Lower leg skin (tissue), 4 donors: ENCODE measurements around the gene CDC42. TPM values are rescaled to one million over a fixed set of nuclear protein-coding genes. Genes with fewer than 3 reads are reported as not detected.

Source experiments
- DNase-seq, 2 donors: peaks; one replicate each; pipeline ENCODE4 v3.0.0-alpha.2; 2019; ENCODE audit warnings: low spot score in 2 of 2
- H3K4me3 ChIP-seq: fragments of 200-600 bp; sonication (generic); 2 replicates; pipeline ENCODE4 v1.5.1; 2017; ENCODE audit warnings: mild to moderate bottlenecking, low read depth; ENCODE audit not compliant: poor library complexity, severe bottlenecking
- CTCF ChIP-seq, 3 donors: fragments of 450-650 bp; IDR thresholded peaks; one replicate each; pipeline ENCODE4 v1.5.1; 2016; ENCODE audit warnings: antibody characterized with exemption in 3 of 3, mild to moderate bottlenecking in 3 of 3, moderate library complexity in 2 of 3
- POLR2A ChIP-seq, 2 donors: fragments of 450-650 bp; IDR thresholded peaks; one replicate each; pipeline ENCODE4 v1.6.1; 2016 to 2017; ENCODE audit warnings: antibody characterized with exemption in 2 of 2, mild to moderate bottlenecking in 1 of 2, moderate library complexity in 1 of 2
- WGBS, 2 donors: methylation state at CpG; one replicate each; pipeline ENCODE4 v1.1.5; 2018; 5-methylcytosine and 5-hydroxymethylcytosine counted together
- intact Hi-C: fragments of 100-400 bp; cut with DNase I; formaldehyde crosslinking; loops from one replicate; pipeline ENCODE4 v1.15.0; 2023; ENCODE audit warnings: low total_unique reads
- total RNA-seq, 4 donors: library from RNA; depleted of rRNA; stranded (reverse); fragments of >200 nt; gene quantifications; one replicate each; pipeline ENCODE4 v1.1.0, GENCODE V29; 2016

The CDC42 gene
- total RNA-seq, 4 donors from 2014 or later = 162 to 226 (median 203) TPM

DNA sequence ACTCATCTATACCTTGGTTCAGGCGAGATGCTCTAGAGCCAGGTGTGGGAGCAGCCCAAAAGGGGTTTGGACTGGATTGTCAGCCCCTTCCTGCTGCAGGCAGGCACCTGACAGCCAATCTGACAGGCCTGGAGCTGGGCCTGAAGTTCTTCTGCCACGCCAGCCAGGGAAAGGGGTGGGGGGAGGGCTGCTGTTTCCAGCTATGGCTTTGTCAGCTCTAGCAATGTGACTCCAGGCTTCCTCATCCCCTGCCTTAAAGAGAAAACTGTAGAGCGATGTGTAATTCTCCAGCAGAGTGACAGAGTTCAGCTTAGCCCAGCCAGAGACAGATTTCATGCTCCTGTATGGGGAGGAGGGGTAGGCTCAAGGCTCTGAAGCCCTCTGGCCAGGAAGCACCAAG is 60.0 kb downstream of the CDC42 start:
- WGBS, 2 donors = 73 to 80% methylated on average over 3 of the region's 3 CpGs
- no peak overlapping the region for H3K4me3 ChIP-seq
- intact Hi-C loops = no loop called here
- no peak for TF ChIP-seq CTCF (IDR thresholded peaks at IDR 0.05)
- no peak for TF ChIP-seq POLR2A (IDR thresholded peaks at IDR 0.05)
- DNase-seq = no peak

DNA sequence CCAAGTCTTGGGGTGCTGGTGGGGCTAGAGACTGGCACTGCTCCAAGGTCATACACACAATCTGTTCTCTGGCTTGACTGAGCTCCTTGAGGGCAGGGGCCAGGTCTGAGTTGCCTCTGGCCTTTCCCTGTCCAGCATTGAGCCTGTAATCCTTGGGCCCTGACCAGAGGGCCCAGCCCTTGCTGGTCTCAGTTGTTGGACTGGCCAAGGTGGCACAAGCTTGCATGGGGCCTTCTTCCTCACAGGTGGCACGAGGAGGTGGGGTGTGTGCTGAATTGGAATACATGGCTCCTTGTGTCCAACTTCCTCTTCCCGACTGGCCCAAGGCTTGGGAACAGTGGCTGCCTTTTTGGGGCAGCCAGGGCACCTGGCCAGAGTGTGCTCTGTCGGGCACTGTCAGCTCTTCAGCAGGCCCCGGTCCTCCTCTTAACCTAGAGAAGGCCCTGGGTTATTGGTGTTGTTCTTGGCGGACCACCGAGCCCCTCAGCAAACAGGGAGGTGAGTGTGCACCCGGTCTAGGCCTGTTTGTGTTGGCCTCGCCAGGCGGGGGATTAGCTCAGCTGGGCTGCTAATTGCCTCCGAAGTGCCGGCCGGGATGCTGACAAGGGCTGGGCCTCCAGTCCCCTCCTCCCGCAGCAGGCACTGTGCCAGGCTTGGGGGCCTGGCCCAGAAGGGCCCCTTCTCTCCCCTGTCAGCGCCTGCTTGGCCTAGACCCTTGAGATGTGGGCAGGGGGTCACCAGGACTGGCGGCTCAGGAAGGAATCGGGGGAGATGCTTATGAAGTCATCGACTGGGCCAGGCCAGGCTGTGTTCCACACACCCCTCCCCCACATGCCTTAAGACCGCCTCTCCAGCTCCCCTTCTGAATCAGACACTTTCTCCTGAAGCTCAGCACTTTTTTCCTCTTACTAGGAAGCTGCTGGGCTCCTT is 61.8 kb downstream of the CDC42 start:
- intact Hi-C loops = no loop called here
- TF ChIP-seq CTCF (IDR thresholded peaks at IDR 0.05) (no peak), POLR2A (IDR thresholded peaks at IDR 0.05) (no peak)
- DNase-seq = no peak
- WGBS, 2 donors = 55 to 58% methylated on average over 16 to 17 of the region's 18 CpGs
- H3K4me3 ChIP-seq = no peak overlapping the region

DNA sequence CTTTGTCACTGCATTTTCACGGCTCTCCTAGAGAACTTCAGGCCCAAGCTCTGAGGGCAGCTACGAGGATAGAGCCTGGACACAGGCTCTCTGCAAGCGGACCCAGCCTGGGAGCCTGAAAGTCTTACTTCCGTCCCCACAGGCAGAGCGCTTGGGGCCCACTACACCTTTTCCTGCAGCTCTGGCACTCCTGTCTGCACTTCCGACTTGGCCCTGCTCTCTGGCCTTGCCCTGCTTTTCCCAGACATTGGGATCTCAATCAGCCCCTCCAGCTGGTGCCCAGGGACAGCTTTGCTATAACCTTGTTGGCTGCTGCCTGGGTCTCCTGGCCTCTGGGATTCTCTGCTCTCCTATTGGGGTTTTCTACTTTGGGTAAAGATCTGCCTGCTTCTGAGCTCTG is 62.8 kb downstream of the CDC42 start:
- WGBS, 2 donors = 87 to 89% methylated on average over 6 of the region's 6 CpGs

DNA sequence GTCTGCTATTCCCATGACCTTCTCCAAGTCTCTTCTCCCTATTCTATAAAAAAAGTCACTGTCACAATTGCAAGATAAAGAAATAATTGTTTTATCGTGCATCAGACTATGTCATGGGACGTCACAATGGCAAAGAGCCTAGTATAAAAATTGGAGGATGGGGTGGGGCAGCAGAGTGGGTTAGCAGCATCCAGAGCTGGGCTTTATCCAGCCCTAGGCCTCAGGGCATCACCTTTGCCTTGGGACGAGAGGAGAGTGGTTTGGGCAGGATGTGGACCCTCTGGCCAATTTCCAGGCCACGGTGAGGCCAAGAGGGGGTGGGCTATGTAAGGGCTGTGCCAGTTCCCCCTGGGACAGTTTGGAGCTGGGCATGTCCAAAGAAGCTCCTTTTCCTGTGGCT is 64.7 kb downstream of the CDC42 start:
- no peak for TF ChIP-seq CTCF (IDR thresholded peaks at IDR 0.05)
- H3K4me3 ChIP-seq = no peak overlapping the region
- WGBS, 2 donors = 29 to 35% methylated on average over 4 of the region's 4 CpGs
- intact Hi-C loops = no loop called here
- no peak for DNase-seq

More for the DNA sequence above, 62.8 kb downstream of the CDC42 start:
- DNase-seq = no peak
- TF ChIP-seq CTCF (IDR thresholded peaks at IDR 0.05) (no peak), POLR2A (IDR thresholded peaks at IDR 0.05) (no peak)
- no peak overlapping the region for H3K4me3 ChIP-seq
- intact Hi-C loops = no loop called here

DNA sequence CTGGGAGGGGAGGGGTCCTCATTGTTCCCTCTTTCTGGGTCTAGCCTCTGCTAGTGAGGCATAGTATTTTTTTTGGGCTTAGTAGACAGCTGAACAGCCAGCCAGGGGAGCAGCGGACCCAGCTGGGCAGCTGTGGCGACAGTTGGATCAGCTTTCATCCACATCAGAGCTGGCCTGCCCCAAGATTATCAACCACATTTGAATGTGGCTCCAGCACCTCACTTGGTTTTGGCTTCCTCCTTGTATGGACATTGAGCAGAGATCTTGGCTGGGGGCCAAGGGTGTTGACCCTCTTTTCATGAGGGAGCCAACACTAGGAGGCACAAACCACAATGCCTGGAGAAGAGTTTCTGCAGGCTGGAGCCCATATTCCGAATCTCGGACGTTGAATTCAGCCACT is 65.3 kb downstream of the CDC42 start:
- TF ChIP-seq CTCF (IDR thresholded peaks at IDR 0.05) = no peak
- no peak for TF ChIP-seq POLR2A (IDR thresholded peaks at IDR 0.05)
- DNase-seq = no peak
- intact Hi-C loops = no loop called here
- WGBS, 2 donors = 59 to 72% methylated on average over 5 of the region's 5 CpGs
- H3K4me3 ChIP-seq = no peak overlapping the region
